Peyer's patch (tissue), 4 donors: ENCODE results near the gene PRXL2A. TPM values are rescaled to one million over a fixed set of nuclear protein-coding genes. Genes with fewer than 3 reads are reported as not detected.
A peak's percentile ranks its signal among the peaks of the same experiment; 100 is the strongest.

Experiments
- DNase-seq, 3 donors: peaks; one replicate each; pipeline ENCODE4 v3.0.0-alpha.2; 2017 to 2019
- H3K27ac ChIP-seq, 4 donors: fragments of 200-600 bp; sonication (generic); one replicate each; pipeline ENCODE4 v1.5.1; 2016 to 2019
- H3K27me3 ChIP-seq, 2 donors: fragments of 200-600 bp; sonication (generic); one replicate each; pipeline ENCODE4 v1.5.1; 2019
- H3K36me3 ChIP-seq, 3 donors: fragments of 200-600 bp; sonication (generic); one replicate each; pipeline ENCODE4 v1.5.1; 2016 to 2019
- H3K4me1 ChIP-seq, 4 donors: fragments of 200-600 bp; sonication (generic); one replicate each; pipeline ENCODE4 v1.5.1; 2016 to 2019
- H3K4me3 ChIP-seq, 4 donors: fragments of 200-600 bp; sonication (generic); 1 replicate in 3 of 4; 2 replicates in 1 of 4; pipeline ENCODE4 v1.5.1; 2016 to 2019; ENCODE audit warnings: mild to moderate bottlenecking in 1 of 4
- H3K9me3 ChIP-seq, 4 donors: fragments of 200-600 bp; sonication (generic); one replicate each; pipeline ENCODE4 v1.5.1; 2016 to 2019; ENCODE audit warnings: mild to moderate bottlenecking in 1 of 4
- POLR2A ChIP-seq, 2 donors: fragments of 450-650 bp; IDR thresholded peaks; one replicate each; pipeline ENCODE4 v1.5.1; 2017; ENCODE audit warnings: antibody characterized with exemption in 2 of 2, mild to moderate bottlenecking in 2 of 2, moderate library complexity in 2 of 2
- total RNA-seq, 4 donors: library from RNA; depleted of rRNA; stranded (reverse); fragments of >200 nt; gene quantifications; one replicate each; pipeline ENCODE4 v1.1.0, GENCODE V29; 2016
- TF ChIP-seq, protein P1 (sequence below), 6 experiments: fragments of 450-650 bp in 4 of 6; fragments of 200-600 bp in 2 of 6; sonication (generic) in 1 of 6; IDR thresholded peaks; one replicate each; pipeline ENCODE4 v1.5.1; 2017 to 2019; ENCODE audit warnings: antibody characterized with exemption in 6 of 6, mild to moderate bottlenecking in 3 of 6, moderate library complexity in 1 of 6

PRXL2A gene
- total RNA-seq, 4 donors from 2014 or later = 27.2 to 89.3 (median 60.3) TPM

- TF ChIP-seq POLR2A (IDR thresholded peaks at IDR 0.05) = no peak
- TF ChIP-seq, protein P1, sequence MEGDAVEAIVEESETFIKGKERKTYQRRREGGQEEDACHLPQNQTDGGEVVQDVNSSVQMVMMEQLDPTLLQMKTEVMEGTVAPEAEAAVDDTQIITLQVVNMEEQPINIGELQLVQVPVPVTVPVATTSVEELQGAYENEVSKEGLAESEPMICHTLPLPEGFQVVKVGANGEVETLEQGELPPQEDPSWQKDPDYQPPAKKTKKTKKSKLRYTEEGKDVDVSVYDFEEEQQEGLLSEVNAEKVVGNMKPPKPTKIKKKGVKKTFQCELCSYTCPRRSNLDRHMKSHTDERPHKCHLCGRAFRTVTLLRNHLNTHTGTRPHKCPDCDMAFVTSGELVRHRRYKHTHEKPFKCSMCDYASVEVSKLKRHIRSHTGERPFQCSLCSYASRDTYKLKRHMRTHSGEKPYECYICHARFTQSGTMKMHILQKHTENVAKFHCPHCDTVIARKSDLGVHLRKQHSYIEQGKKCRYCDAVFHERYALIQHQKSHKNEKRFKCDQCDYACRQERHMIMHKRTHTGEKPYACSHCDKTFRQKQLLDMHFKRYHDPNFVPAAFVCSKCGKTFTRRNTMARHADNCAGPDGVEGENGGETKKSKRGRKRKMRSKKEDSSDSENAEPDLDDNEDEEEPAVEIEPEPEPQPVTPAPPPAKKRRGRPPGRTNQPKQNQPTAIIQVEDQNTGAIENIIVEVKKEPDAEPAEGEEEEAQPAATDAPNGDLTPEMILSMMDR (IDR thresholded peaks at IDR 0.05) = no peak
- no peaks in the 10 kb centered on the region for H3K9me3 ChIP-seq
- DNase-seq = peak in 1 of 3 donors; percentile 45
- peaks cover 0 to 22% (median 0%) of the 10 kb centered on the region in 3 donors for H3K36me3 ChIP-seq
- peaks cover 2 to 31% (median 9%) of the 10 kb centered on the region in 4 donors for H3K4me1 ChIP-seq
- H3K27me3 ChIP-seq = no peaks in the 10 kb centered on the region
- H3K27ac ChIP-seq = peak overlapping the region in 3 of 4 donors; percentile 20 to 55 (median 51)
- no peak overlapping the region for H3K4me3 ChIP-seq
Observed at GRCh38 chr10:80485946-80486764, 77.8 kb downstream of the PRXL2A start.

Other genes starting within 250 kb of the PRXL2A start
- gene ANXA11, start 203.0 kb upstream of the PRXL2A start, total RNA-seq = 100 to 1,000 TPM; 110 to 269 (median 238) TPM
- gene MAT1A, start 118.9 kb upstream of the PRXL2A start, total RNA-seq = not detected
- not detected for gene DYDC1, start 51.8 kb upstream of the PRXL2A start, total RNA-seq
- gene DYDC2, start 51.8 kb upstream of the PRXL2A start, total RNA-seq = under 1 TPM in 1 of 4 donors, not detected in 3; 0.70 TPM
- 10 to 100 TPM; 51.2 to 72.0 (median 68.0) TPM for gene TSPAN14, start 45.8 kb downstream of the PRXL2A start, total RNA-seq
- not detected for gene SH2D4B, start 129.4 kb downstream of the PRXL2A start, total RNA-seq